IPS DF 4.7 (cell line): ENCODE results near the gene PTPRA.
"Not testable (repeated sequence)": the region's sequence is repeated elsewhere in the genome, so short reads cannot be mapped to it uniquely, and the experiment has no call there.

ENCODE experiments used
- DNase-seq: peaks from one replicate; pipeline ENCODE4 v3.0.0-alpha.2; 2013; ENCODE audit warnings: low spot score; ENCODE audit errors: extremely low read depth

PTPRA gene

DNA sequence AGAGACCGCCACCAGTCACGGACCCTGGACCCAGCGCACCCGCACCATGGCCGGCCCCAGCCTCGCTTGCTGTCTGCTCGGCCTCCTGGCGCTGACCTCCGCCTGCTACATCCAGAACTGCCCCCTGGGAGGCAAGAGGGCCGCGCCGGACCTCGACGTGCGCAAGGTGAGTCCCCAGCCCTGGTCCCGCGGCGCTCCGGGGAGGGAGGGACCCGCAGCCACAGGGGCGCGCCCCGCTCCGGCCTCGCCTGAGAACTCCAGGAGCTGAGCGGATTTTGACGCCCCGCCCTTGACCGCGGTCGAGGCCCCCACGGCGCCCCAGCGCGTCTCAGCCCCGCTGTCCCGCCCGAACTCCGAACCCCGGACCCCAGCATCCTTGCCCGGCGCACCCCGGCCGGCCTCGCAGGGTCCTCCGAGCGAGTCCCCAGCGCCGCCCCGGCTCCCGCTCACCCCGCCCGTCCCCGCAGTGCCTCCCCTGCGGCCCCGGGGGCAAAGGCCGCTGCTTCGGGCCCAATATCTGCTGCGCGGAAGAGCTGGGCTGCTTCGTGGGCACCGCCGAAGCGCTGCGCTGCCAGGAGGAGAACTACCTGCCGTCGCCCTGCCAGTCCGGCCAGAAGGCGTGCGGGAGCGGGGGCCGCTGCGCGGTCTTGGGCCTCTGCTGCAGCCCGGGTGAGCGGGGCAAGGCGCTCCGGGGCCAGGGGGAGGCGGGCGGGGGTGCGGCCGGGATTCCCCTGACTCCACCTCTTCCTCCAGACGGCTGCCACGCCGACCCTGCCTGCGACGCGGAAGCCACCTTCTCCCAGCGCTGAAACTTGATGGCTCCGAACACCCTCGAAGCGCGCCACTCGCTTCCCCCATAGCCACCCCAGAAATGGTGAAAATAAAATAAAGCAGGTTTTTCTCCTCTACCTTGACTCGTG is 198.6 kb downstream of the PTPRA start, which contains the start of gene OXT:
Gene OXT (plus strand): TSS at position 11 of the 920 bp plus-strand sequence. CDS start 36 bp downstream, at position 47.
- no peak for DNase-seq

GRCh38 chr20:3072530-3073250 is 199.4 kb downstream of the PTPRA start:
- DNase-seq = no peak

DNA sequence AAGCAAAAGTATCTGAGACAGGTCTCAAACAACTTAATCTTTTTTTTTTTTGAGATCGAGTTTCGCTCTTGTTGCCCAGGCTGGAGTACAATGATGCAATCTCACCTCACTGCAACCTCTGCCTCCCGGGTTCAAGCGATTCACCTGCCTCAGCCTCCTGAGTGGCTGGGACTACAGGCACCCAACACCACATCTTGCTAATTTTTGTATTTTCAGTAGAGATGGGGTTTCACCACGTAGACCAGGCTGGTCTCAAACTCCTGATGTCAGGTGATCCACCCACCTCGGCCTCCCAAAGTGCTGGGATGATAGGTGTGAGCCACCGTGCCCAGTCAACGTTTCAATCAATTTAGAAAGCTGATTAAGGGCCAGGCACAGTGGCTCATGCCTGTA is 200.0 kb downstream of the PTPRA start:
- not testable (repeated sequence) for DNase-seq

DNA sequence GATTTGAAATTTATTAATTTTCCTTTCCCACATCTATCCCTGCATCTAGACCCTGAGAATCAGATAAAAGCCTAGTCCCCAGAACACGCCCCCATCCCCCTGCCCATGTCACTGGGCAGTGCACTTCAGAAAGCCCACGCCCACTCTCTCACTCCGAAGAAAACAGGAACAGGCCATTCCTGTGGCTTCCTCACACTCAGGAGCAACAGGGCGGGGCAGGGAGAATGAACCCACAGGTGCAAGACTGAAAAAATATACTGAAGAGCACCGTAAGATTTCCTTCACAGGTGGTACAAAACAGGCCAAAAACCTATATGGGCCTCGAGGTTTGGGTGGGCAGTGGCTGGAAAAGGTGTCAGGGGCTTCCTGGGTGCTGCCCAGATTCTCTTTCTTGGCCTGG is 201.5 kb downstream of the PTPRA start:
- no peak for DNase-seq

GRCh38 chr20:3075315-3075714 is 202.0 kb downstream of the PTPRA start:
- DNase-seq = not testable (repeated sequence)

GRCh38 chr20:3077618-3078134 is 204.4 kb downstream of the PTPRA start:
- DNase-seq = no peak

DNA sequence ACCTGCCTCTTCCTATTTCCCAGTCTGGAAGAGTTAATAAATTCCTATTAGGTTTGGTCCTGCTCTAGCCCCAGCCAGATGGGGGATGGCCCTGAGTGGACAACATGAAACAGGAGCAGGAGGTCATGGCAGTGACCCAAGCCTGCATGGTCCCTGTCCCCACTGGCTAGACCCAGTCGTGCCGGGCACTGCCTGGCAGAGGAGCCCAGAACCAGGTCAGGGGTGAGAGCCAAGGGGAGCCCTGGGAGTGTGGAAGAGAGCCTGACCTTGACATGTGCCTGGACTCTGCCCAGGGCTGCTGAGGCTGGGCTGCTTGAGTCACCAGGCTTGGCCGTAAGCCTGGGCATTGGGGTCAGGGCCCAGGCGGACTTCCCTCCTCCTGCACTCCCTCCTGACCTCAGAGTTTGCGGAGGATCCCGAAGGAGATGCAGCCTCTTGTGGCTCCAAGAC is 207.7 kb downstream of the PTPRA start:
- no peak for DNase-seq

GRCh38 chr20:3081641-3082040 is 208.4 kb downstream of the PTPRA start:
- no peak for DNase-seq

- DNase-seq = no peak
These were observed 209.1 kb downstream of the PTPRA start for GRCh38 chr20:3082306-3082951.

DNA sequence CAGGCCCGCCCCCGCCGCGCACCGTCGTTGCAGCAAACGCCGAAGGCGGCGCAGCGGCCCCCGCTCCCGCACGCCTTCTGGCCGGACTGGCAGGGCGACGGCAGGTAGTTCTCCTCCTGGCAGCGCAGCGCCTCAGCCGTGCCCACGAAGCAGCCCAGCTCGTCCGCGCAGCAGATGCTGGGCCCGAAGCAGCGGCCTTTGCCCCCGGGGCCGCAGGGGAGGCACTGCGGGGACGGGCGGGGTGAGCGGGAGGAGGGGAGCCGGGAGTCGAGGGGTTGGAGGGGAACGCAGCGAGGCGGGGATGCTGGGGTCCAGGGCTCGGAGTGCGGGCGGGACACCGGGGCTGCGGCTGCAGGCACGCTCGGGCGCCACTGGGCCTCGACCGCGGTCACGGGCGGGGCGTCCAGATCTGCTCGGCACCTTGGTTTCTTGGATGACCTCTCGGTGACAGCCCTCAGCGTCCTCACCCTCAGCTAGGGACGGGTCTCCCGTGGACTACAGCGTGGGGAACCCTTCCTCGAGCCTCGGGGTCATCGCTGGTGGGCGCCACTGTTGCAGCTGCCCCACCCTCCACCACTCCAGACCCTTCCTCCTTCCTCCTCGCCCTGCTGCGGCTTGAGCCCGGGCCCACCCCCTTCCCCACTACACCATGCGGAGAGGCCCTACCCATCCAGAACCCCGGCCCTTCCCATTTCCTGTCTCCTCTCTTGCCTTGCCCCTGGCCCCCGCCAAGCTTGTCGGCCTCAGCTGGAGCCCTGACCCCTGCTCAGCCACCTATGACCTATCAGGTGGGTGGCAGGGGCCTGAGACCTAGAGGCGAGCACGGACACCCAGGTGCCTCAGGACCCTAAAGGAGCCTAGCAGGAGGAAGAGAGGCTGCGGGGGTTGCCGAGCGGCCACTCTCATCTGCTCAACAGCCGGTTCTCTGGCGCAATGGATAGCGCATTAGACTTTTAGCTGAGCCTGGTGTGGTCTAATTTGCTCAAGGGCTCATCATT is 210.0 kb downstream of the PTPRA start:
- no peak for DNase-seq

DNA sequence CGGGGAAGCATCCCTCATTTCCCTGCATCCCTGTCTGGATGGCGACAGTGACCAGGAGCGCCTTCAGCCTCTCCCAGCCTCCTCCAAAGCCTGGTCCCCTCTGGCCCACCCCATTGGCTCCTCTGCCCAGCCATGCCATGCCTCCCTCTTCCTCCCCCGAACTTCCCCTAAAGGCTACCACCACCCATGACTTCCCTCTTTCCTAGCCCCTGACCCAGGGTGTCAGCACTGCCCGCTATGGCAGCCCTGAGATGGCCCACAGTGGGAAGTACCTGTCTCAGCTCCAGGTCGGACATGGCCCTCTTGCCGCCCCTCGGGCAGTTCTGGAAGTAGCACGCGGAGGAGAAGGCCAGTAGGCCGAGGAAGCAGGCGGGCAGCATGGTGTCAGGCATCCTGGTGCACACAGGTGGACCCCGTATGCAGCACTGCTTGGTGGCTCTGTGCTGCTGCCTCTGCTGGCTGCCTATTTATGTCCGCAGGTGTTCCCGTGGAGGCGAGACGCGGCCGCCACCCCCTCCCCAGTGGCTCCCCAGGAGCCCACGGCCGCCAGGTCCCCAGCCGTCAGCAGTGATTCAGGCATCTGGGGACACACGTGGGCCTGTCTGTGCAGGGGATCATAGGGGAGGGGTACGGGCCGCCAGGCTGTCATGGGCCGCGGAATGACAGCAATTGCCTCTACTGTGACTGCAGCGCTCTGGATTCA is 211.2 kb downstream of the PTPRA start, which contains the start of gene AVP:
Gene AVP (minus strand): TSS at position 442 of the 703 bp plus-strand sequence. CDS start 50 bp downstream, at position 392.
- DNase-seq = no peak

DNA sequence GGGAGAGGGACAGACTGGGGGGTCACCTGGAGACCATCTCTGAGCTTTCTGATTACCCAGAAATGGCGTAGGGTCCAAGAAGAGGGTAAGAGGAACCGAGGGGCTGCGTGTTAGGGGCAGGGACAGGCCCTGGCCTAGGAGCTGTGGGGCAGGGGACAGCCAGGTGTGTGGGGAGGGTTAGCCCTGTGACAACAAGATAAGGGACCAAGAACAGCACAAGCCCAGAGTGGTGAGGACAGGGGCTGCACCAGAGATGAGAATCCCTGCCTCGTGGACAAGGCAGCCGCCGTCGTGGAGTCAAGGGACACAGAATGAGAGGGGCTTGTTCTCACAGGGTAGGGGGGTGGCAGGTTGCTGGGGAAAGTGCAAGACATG is 211.7 kb downstream of the PTPRA start:
- DNase-seq = no peak

- DNase-seq = no peak
These were observed 212.3 kb downstream of the PTPRA start for GRCh38 chr20:3085571-3086072.

DNA sequence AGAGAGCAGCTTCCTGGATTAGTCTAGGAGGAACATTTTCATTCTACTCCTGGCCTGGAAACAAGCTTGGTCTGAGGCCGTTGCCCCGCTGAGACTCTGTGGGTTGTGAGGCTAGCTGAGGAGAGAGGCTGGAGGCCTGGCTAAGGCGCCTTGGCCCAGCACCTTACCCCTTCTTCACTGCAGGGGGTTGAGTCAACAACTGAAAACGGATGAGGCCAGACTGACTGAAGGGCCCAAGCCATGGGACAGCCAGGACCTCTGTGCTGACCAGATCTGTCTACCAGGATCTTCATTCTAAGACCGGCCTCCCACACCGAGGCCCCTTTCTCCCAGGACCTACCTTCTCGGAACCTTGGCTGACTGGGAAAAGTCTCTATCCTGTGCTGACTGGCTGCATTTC is 214.8 kb downstream of the PTPRA start:
- no peak for DNase-seq
